IMR-90 (cell line): ENCODE data around the gene MYDGF.

Experiments used
- CEBPB ChIP-seq: IDR thresholded peaks from 2 replicates; pipeline ENCODE4 v1.6.1; 2012; ENCODE audit warnings: low read depth, low read length, improper control_type of control experiment
- FOS ChIP-seq: fragments of 150-350 bp; IDR thresholded peaks from 2 replicates; pipeline ENCODE4 v1.6.1; 2016; ENCODE audit warnings: low read depth, low read length
- MAFK ChIP-seq: IDR thresholded peaks from 2 replicates; pipeline ENCODE4 v1.6.1; 2012; ENCODE audit warnings: low read depth, low read length, improper control_type of control experiment
- MAZ ChIP-seq: IDR thresholded peaks from 2 replicates; pipeline ENCODE4 v1.6.1; 2012; ENCODE audit warnings: low read depth, mild to moderate bottlenecking, low read length, improper control_type of control experiment, moderate library complexity, borderline replicate concordance
- MXI1 ChIP-seq: IDR thresholded peaks from 2 replicates; pipeline ENCODE4 v1.6.1; 2012; ENCODE audit warnings: low read depth, mild to moderate bottlenecking, low read length, moderate library complexity, borderline replicate concordance
- POLR2A ChIP-seq: IDR thresholded peaks from 2 replicates; pipeline ENCODE4 v1.6.1; 2012; ENCODE audit warnings: mild to moderate bottlenecking, low read depth, low read length
- RAD21 ChIP-seq: IDR thresholded peaks from 2 replicates; pipeline ENCODE4 v1.6.1; 2012; ENCODE audit warnings: low read length, improper control_type of control experiment
- RCOR1 ChIP-seq: IDR thresholded peaks from 2 replicates; pipeline ENCODE4 v1.6.1; 2012; ENCODE audit warnings: mild to moderate bottlenecking, low read length, improper control_type of control experiment; ENCODE audit not compliant: insufficient replicate concordance
- RFX5 ChIP-seq: IDR thresholded peaks from 2 replicates; pipeline ENCODE4 v1.8.0; 2012; ENCODE audit warnings: low read depth, mild to moderate bottlenecking, low read length, moderate library complexity
- SMC3 ChIP-seq: fragments of 150-350 bp; IDR thresholded peaks from 2 replicates; pipeline ENCODE4 v1.6.1; 2016; ENCODE audit warnings: low read depth, mild to moderate bottlenecking, antibody characterized with exemption, low read length, moderate library complexity
- TF ChIP-seq, protein P1 (sequence below): conservative IDR thresholded peaks from 2 replicates; pipeline ENCODE4 v1.5.1; 2012; ENCODE audit warnings: mild to moderate bottlenecking, low read depth, low read length, improper control_type of control experiment
- TF ChIP-seq, protein P2 (sequence below): fragments of 150-350 bp; IDR thresholded peaks from 2 replicates; pipeline ENCODE4 v1.6.1; 2017; ENCODE audit warnings: mild to moderate bottlenecking, antibody characterized with exemption, low read length, low read depth

DNA sequence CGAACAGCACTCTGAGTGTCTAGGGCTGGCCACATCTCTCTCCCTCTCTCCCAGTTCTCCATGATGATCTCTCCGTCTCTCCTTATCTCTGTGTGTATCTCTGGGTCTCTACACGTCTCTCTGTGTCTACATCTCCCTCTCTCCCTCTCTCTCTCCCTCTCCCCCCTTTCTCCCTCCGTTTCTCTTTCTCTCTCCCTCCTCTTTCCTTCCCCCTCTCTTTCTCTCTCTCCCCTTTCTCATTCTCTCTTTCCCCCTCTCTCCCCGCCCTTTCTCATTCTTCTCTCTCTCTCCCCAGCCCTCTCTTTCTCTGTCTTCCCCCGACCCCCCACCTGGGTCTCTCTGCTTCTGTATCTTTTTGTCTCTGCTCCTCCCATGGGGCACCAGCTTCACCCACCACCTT lies 52.1 kb downstream of the MYDGF start:
- TF ChIP-seq, protein P1, sequence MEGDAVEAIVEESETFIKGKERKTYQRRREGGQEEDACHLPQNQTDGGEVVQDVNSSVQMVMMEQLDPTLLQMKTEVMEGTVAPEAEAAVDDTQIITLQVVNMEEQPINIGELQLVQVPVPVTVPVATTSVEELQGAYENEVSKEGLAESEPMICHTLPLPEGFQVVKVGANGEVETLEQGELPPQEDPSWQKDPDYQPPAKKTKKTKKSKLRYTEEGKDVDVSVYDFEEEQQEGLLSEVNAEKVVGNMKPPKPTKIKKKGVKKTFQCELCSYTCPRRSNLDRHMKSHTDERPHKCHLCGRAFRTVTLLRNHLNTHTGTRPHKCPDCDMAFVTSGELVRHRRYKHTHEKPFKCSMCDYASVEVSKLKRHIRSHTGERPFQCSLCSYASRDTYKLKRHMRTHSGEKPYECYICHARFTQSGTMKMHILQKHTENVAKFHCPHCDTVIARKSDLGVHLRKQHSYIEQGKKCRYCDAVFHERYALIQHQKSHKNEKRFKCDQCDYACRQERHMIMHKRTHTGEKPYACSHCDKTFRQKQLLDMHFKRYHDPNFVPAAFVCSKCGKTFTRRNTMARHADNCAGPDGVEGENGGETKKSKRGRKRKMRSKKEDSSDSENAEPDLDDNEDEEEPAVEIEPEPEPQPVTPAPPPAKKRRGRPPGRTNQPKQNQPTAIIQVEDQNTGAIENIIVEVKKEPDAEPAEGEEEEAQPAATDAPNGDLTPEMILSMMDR: no peak
- no peak for TF ChIP-seq POLR2A
- TF ChIP-seq RAD21: no peak
- TF ChIP-seq MAFK: no peak
- no peak for TF ChIP-seq RCOR1
- TF ChIP-seq, protein P2, sequence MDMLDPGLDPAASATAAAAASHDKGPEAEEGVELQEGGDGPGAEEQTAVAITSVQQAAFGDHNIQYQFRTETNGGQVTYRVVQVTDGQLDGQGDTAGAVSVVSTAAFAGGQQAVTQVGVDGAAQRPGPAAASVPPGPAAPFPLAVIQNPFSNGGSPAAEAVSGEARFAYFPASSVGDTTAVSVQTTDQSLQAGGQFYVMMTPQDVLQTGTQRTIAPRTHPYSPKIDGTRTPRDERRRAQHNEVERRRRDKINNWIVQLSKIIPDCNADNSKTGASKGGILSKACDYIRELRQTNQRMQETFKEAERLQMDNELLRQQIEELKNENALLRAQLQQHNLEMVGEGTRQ: no peak
- TF ChIP-seq FOS: no peak
- TF ChIP-seq MXI1: no peak
- no peak for TF ChIP-seq RFX5
- TF ChIP-seq MAZ: no peak
- no peak for TF ChIP-seq SMC3
- no peak for TF ChIP-seq CEBPB
